Posterior vena cava (tissue), 2 donors: Measurements from ENCODE around the gene PTPRU. TPM values are rescaled to one million over a fixed set of nuclear protein-coding genes. Genes with fewer than 3 reads are reported as not detected.

Experiments
- DNase-seq: peaks from one replicate; pipeline ENCODE4 v3.0.0-alpha.2; 2020; ENCODE audit warnings: low spot score
- intact Hi-C, 2 donors: fragments of 100-400 bp; cut with DNase I; formaldehyde crosslinking; loops; one replicate each; pipeline versions ENCODE4 v1.14.1 to v1.14.2; 2022 to 2023
- total RNA-seq, 2 donors: library from RNA; stranded (reverse); fragmentation: NEBNext Ultra II Directional; extraction: Animal tissue kit (Norgen Biotek cat#: 25700); gene quantifications; one replicate each; pipeline ENCODE4 v1.2.1, GENCODE V29; 2021
- donor health status: DM: yes; HTN: yes; CAD: no.
- donor health status: DM: yes; HTN: yes; CAD: no.

PTPRU gene
- total RNA-seq, 2 donors from 2014 or later = 12.3 to 16.5 TPM

- intact Hi-C loops = no loop called here
Observed at GRCh38 chr1:29338908-29339575, 102.7 kb downstream of the PTPRU start.

GRCh38 chr1:29341936-29342335, 105.6 kb downstream of the PTPRU start:
- intact Hi-C loops = no loop called here
- no peak for DNase-seq

More at GRCh38 chr1:29338908-29339575, 102.7 kb downstream of the PTPRU start:
- no peak for DNase-seq

- intact Hi-C loops = no loop called here
- no peak for DNase-seq
Observed at GRCh38 chr1:29342351-29342750, 106.0 kb downstream of the PTPRU start.

GRCh38 chr1:29342983-29343382, 106.7 kb downstream of the PTPRU start:
- intact Hi-C loops = no loop called here
- DNase-seq = no peak

GRCh38 chr1:29343476-29343875, 107.2 kb downstream of the PTPRU start:
- no peak for DNase-seq
- intact Hi-C loops = no loop called here

- DNase-seq = no peak
- intact Hi-C loops = no loop called here
Observed at GRCh38 chr1:29343908-29344307, 107.6 kb downstream of the PTPRU start.

GRCh38 chr1:29344336-29344735, 108.0 kb downstream of the PTPRU start:
- intact Hi-C loops = no loop called here
- DNase-seq = no peak

- intact Hi-C loops = no loop called here
- DNase-seq = no peak
Observed at GRCh38 chr1:29346576-29346975, 110.3 kb downstream of the PTPRU start.

GRCh38 chr1:29349871-29350491, 113.7 kb downstream of the PTPRU start:
- no peak for DNase-seq

GRCh38 chr1:29352719-29353420, 116.5 kb downstream of the PTPRU start:
- intact Hi-C loops = no loop called here
- DNase-seq = no peak

More at GRCh38 chr1:29349871-29350491, 113.7 kb downstream of the PTPRU start:
- intact Hi-C loops = no loop called here

GRCh38 chr1:29354511-29355098, 118.3 kb downstream of the PTPRU start:
- intact Hi-C loops = no loop called here
- no peak for DNase-seq

- intact Hi-C loops = no loop called here
- no peak for DNase-seq
Observed at GRCh38 chr1:29355375-29355774, 119.1 kb downstream of the PTPRU start.

- intact Hi-C loops = no loop called here
- no peak for DNase-seq
Observed at GRCh38 chr1:29356663-29357062, 120.3 kb downstream of the PTPRU start.

GRCh38 chr1:29357452-29357851, 121.1 kb downstream of the PTPRU start:
- intact Hi-C loops = no loop called here
- DNase-seq = no peak

GRCh38 chr1:29358183-29358582, 121.9 kb downstream of the PTPRU start:
- DNase-seq = no peak
- intact Hi-C loops = no loop called here

GRCh38 chr1:29360768-29361167, 124.4 kb downstream of the PTPRU start:
- DNase-seq = no peak
- intact Hi-C loops = no loop called here

- intact Hi-C loops = no loop called here
- DNase-seq = no peak
Observed at GRCh38 chr1:29361686-29362085, 125.4 kb downstream of the PTPRU start.

GRCh38 chr1:29362116-29362515, 125.8 kb downstream of the PTPRU start:
- no peak for DNase-seq
- intact Hi-C loops = no loop called here

- DNase-seq = no peak
- intact Hi-C loops = no loop called here
Observed at GRCh38 chr1:29362764-29363163, 126.4 kb downstream of the PTPRU start.

GRCh38 chr1:29363536-29363935, 127.2 kb downstream of the PTPRU start:
- intact Hi-C loops = no loop called here
- DNase-seq = no peak
